Measurements from ENCODE around the gene ZNF317. TPM values are rescaled to one million over a fixed set of nuclear protein-coding genes. Genes with fewer than 3 reads are reported as not detected.

Gene ZNF317
- polyA plus RNA-seq (15.7 to 25.9 TPM (median 21.9 TPM) in 3 replicates), polyA minus RNA-seq (17.1 to 23.9 TPM (median 19.2 TPM) in 3 replicates)
- 10.7 TPM for polyA plus RNA-seq (2011; ENCODE audit: low read depth)
- polyA plus RNA-seq (2011; cell fraction: cytosol; rRNA removed): 21.7 and 27.1 TPM in 2 replicates
- 35.3 and 39.0 TPM in 2 replicates for polyA plus RNA-seq (2011; cell fraction: nucleus; rRNA removed)
- 26.9 and 29.3 TPM in 2 replicates for polyA plus RNA-seq (2012; ENCODE audit: low replicate concordance)
- 14.0 TPM for polyA minus RNA-seq (2011; cell fraction: cytosol; rRNA and poly(A)+ RNA removed)
- 18.6 and 27.4 TPM in 2 replicates for polyA minus RNA-seq (2011; cell fraction: nucleus; rRNA and poly(A)+ RNA removed)

- peak within 1 kb of the TSS; percentile 86 for H3K27ac ChIP-seq (ENCODE audit: control insufficient read depth, insufficient read depth, low read length)
- H3K9ac ChIP-seq (ENCODE audit: control insufficient read depth, extremely low read depth, insufficient read depth, low read length): peak within 1 kb of the TSS; percentile 94
- no peak for FAIRE-seq
- H3K79me2 ChIP-seq (ENCODE audit: control insufficient read depth, insufficient read depth, low read length): peaks cover 52% of the 10 kb centered on the region
- H3K4me3 ChIP-seq (ENCODE audit: control insufficient read depth in 2 of 3, extremely low read depth in 1 of 3, insufficient read depth in 2 of 3, low read depth in 1 of 3, low read length in 3 of 3): peak within 1 kb of the TSS; percentile 78 to 87 (median 82)
- H3K36me3 ChIP-seq (ENCODE audit: control insufficient read depth in 2 of 2, extremely low read depth in 1 of 2, insufficient read depth in 2 of 2, low read length in 2 of 2): peaks cover 0 to 8% of the 10 kb centered on the region in 2 experiments
- no peaks in the 10 kb centered on the region for H3K27me3 ChIP-seq (ENCODE audit: control insufficient read depth, extremely low read depth, insufficient read depth, low read length)
- H3K4me1 ChIP-seq (ENCODE audit: control insufficient read depth, extremely low read depth, insufficient read depth, low read length): peaks cover 5% of the 10 kb centered on the region
- H2AFZ ChIP-seq (ENCODE audit: control insufficient read depth, low read length): peak within 1 kb of the TSS; percentile 100
- no peaks in the 10 kb centered on the region for H4K20me1 ChIP-seq (ENCODE audit: control insufficient read depth, extremely low read depth, insufficient read depth, low read length)
- no peak for TF ChIP-seq EZH2 (IDR thresholded peaks at IDR 0.05; ENCODE audit: low read length)
- dilution Hi-C loops (cut with MboI; ENCODE audit: extremely low pct_ligation_motif_present, low sequenced_read_pairs): no loop called here
- DNase-seq (ENCODE audit: low read depth, low spot score): no peak
- H3K9me1 ChIP-seq (ENCODE audit: control insufficient read depth, extremely low read depth, insufficient read depth, low read length): no peaks in the 10 kb centered on the region
- peaks cover 6% of the 10 kb centered on the region for H3K9me3 ChIP-seq (ENCODE audit: control insufficient read depth, low read depth, low read length)
- peak within 1 kb of the TSS; percentile 99 for H3K4me2 ChIP-seq (ENCODE audit: control insufficient read depth, extremely low read depth, insufficient read depth, low read depth, low read length)
Measured at GRCh38 chr19:9140159-9140874, at the start of gene ZNF317. Gene ZNF317, plus strand, starts transcription at chr19:9140397. Its CDS starts 15,620 bp downstream, at chr19:9156017.

DNA sequence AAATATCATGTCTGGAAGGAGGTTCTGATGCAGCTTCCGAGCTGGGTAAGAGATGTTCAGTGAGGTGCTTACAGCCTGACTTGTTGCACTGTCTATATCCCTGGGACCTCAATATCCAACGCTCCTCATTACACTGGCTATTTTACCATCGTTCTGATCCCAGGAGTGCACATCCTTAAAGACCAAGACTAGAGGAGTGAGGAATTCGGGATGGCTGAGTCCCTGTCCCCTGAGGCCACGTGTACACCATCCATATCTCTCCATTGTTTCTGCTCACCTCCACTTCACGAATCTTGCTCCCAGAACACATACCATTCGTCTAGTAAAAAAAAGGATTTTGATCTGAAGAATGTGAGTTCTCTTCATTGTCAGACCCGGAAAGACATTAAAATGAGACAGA, 32.8 kb upstream of the ZNF317 start, which contains the start of gene OR7G2:
TSS of gene OR7G2 (minus strand) at position 101 of the 400 bp plus-strand sequence. CDS start 4,232 bp downstream, outside the sequence.
- Histone ChIP-seq H3K9me1 (ENCODE audit: control insufficient read depth, extremely low read depth, insufficient read depth, low read length) (no peaks in the 10 kb centered on the region), H3K9ac (ENCODE audit: control insufficient read depth, extremely low read depth, insufficient read depth, low read length) (no peak within 1 kb of the TSS), H3K4me1 (ENCODE audit: control insufficient read depth, extremely low read depth, insufficient read depth, low read length) (no peaks in the 10 kb centered on the region), H3K4me3 (ENCODE audit: control insufficient read depth in 2 of 3, extremely low read depth in 1 of 3, insufficient read depth in 2 of 3, low read depth in 1 of 3, low read length in 3 of 3) (no peak within 1 kb of the TSS), H3K36me3 (ENCODE audit: control insufficient read depth in 2 of 2, extremely low read depth in 1 of 2, insufficient read depth in 2 of 2, low read length in 2 of 2) (no peaks in the 10 kb centered on the region), H3K27me3 (ENCODE audit: control insufficient read depth, extremely low read depth, insufficient read depth, low read length) (no peaks in the 10 kb centered on the region), H3K79me2 (ENCODE audit: control insufficient read depth, insufficient read depth, low read length) (no peaks in the 10 kb centered on the region), H3K9me3 (ENCODE audit: control insufficient read depth, low read depth, low read length) (peaks cover 3% of the 10 kb centered on the region), H3K27ac (ENCODE audit: control insufficient read depth, insufficient read depth, low read length) (no peak within 1 kb of the TSS), H4K20me1 (ENCODE audit: control insufficient read depth, extremely low read depth, insufficient read depth, low read length) (no peaks in the 10 kb centered on the region), H2AFZ (ENCODE audit: control insufficient read depth, low read length) (no peak within 1 kb of the TSS), H3K4me2 (ENCODE audit: control insufficient read depth, extremely low read depth, insufficient read depth, low read depth, low read length) (no peak within 1 kb of the TSS)
- TF ChIP-seq, protein P1, sequence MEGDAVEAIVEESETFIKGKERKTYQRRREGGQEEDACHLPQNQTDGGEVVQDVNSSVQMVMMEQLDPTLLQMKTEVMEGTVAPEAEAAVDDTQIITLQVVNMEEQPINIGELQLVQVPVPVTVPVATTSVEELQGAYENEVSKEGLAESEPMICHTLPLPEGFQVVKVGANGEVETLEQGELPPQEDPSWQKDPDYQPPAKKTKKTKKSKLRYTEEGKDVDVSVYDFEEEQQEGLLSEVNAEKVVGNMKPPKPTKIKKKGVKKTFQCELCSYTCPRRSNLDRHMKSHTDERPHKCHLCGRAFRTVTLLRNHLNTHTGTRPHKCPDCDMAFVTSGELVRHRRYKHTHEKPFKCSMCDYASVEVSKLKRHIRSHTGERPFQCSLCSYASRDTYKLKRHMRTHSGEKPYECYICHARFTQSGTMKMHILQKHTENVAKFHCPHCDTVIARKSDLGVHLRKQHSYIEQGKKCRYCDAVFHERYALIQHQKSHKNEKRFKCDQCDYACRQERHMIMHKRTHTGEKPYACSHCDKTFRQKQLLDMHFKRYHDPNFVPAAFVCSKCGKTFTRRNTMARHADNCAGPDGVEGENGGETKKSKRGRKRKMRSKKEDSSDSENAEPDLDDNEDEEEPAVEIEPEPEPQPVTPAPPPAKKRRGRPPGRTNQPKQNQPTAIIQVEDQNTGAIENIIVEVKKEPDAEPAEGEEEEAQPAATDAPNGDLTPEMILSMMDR (optimal IDR thresholded peaks at IDR 0.05 in 1 of 3, IDR thresholded peaks at IDR 0.05 in 1 of 3, conservative IDR thresholded peaks at IDR 0.05 in 1 of 3; ENCODE audit: extremely low read depth in 1 of 3, insufficient read depth in 2 of 3, low read length in 3 of 3): no peak
- no peak for TF ChIP-seq EZH2 (IDR thresholded peaks at IDR 0.05; ENCODE audit: low read length)
- no peak for FAIRE-seq
- no peak for DNase-seq (ENCODE audit: low read depth, low spot score)
- dilution Hi-C loops (cut with MboI; ENCODE audit: extremely low pct_ligation_motif_present, low sequenced_read_pairs): no loop called here

Data from keratinocyte (primary cell).